22Rv1 (cell line): ENCODE data around the gene CLEC16A.

Source experiments
- H3K27ac ChIP-seq: fragments of 450-650 bp; 2 replicates; pipeline ENCODE4 v1.5.1; 2017
- CTCF ChIP-seq: fragments of 450-650 bp; IDR thresholded peaks from 2 replicates; pipeline ENCODE4 v1.5.1; 2017; ENCODE audit warnings: mild to moderate bottlenecking
- ZFX ChIP-seq: fragments of 450-650 bp; IDR thresholded peaks from 2 replicates; pipeline ENCODE4 v1.6.1; 2017; ENCODE audit warnings: antibody characterized with exemption, borderline replicate concordance

Gene CLEC16A

GRCh38 chr16:11136600-11136999, 192.2 kb downstream of the CLEC16A start:
- H3K27ac ChIP-seq, result no peak overlapping the region
- TF ChIP-seq ZFX (no peak), CTCF (no peak)

- no peak overlapping the region for H3K27ac ChIP-seq
Measured at GRCh38 chr16:11138022-11138768, 193.8 kb downstream of the CLEC16A start.

DNA sequence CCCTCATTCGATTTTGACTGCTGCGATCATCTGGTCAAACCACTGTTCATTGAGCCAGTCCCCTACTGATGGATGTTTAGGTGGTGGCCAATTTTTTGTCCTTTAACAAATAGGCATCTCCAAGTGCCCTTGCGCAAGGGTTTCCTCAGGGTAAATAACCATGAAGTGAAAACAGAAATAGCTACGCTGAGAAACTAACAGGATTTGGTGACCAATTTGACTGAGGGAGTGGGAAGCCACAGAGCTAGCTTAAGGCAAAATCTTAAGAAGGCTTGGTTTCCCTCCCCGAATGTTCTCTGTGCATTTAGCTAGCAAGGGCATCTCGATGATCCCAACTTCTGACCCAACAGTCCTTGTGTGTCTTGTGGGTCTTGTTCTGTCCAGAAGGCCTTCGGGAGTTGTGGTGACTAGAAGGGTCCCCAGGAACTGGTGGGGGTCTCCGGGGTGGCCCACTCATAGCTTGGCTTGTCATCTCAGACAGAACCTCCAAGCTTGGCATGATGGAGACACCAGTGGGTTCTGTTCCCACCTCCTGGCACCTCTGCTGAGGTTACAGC, 194.5 kb downstream of the CLEC16A start:
- TF ChIP-seq ZFX (no peak), CTCF (no peak)
- H3K27ac ChIP-seq, result no peak overlapping the region

More at GRCh38 chr16:11138022-11138768, 193.8 kb downstream of the CLEC16A start:
- no peak for TF ChIP-seq CTCF
- TF ChIP-seq ZFX, result no peak

DNA sequence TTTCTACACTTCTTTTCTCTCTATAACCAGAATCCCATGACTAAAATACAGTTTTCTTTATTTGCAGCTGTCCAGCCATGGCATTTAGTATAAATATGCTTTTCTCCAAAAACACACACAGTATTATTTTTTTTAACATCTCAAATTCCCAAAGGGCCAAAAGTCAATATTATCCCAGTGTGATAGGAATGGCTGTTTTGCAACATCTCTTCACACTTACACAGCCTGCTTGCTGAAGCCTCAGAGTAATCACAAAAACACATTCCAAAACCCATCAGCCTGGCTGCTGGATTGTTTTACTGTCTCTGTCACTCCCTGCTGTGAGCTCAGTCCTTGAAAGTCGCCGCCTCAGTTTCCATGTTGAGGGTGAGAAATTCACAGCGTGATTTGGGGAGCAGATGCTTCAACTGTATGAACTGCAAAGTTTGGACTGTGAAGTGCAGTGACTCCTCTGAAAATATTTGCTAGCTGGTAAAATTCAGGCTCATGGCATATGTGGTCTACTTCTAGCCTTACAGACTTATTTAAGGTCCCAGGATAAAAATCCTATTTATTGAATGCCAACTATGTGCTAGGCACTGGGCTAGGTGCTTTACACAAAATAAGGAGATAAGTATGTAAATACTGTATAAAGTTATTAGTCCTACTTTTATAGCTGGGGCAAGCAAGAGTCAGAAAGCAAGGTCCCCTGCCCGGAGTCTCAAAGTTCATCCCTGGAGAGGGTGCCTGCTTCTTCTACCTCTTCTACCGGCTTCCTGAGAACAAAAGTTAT, 195.1 kb downstream of the CLEC16A start:
- no peak overlapping the region for H3K27ac ChIP-seq
- no peak for TF ChIP-seq ZFX
- TF ChIP-seq CTCF, result no peak

- no peak overlapping the region for H3K27ac ChIP-seq
- TF ChIP-seq ZFX (no peak), CTCF (no peak)
Measured at GRCh38 chr16:11140098-11140375, 195.7 kb downstream of the CLEC16A start.

GRCh38 chr16:11140466-11140865, 196.1 kb downstream of the CLEC16A start:
- TF ChIP-seq CTCF (no peak), ZFX (no peak)

GRCh38 chr16:11140867-11141266, 196.5 kb downstream of the CLEC16A start:
- no peak overlapping the region for H3K27ac ChIP-seq
- TF ChIP-seq CTCF (no peak), ZFX (no peak)

More at GRCh38 chr16:11140466-11140865, 196.1 kb downstream of the CLEC16A start:
- no peak overlapping the region for H3K27ac ChIP-seq
